NB4 (cell line): ENCODE data around the gene BDKRB1.
A peak's percentile ranks its signal among the peaks of the same experiment; 100 is the strongest.

Experiments
- DNase-seq: peaks from one replicate; pipeline ENCODE4 v3.0.0; 2010; ENCODE audit warnings: low read depth
- H3K4me3 ChIP-seq: one replicate; pipeline ENCODE4 v1.5.1; 2011; ENCODE audit warnings: mild to moderate bottlenecking, low read depth, low read length, moderate library complexity
- CTCF ChIP-seq: IDR thresholded peaks from one replicate; pipeline ENCODE4 v1.5.1; 2012; ENCODE audit warnings: low read depth, low read length
- MAX ChIP-seq: IDR thresholded peaks from 2 replicates; pipeline ENCODE4 v1.6.1; 2011; ENCODE audit warnings: low read depth, low read length
- MYC ChIP-seq: IDR thresholded peaks from 2 replicates; pipeline ENCODE4 v1.6.1; 2011; ENCODE audit warnings: low read depth, low read length
- POLR2A ChIP-seq: IDR thresholded peaks from 2 replicates; pipeline ENCODE4 v1.6.1; 2011; ENCODE audit warnings: mild to moderate bottlenecking; ENCODE audit not compliant: insufficient read length; ENCODE audit errors: extremely low read depth

The BDKRB1 gene

GRCh38 chr14:96273629-96274028 is 17.6 kb downstream of the BDKRB1 start:
- no peak for DNase-seq

GRCh38 chr14:96274122-96274521 is 18.1 kb downstream of the BDKRB1 start:
- TF ChIP-seq MYC (no peak), MAX (no peak), POLR2A (no peak), CTCF (no peak)
- no peak overlapping the region for H3K4me3 ChIP-seq
- DNase-seq = no peak

More at GRCh38 chr14:96273629-96274028, 17.6 kb downstream of the BDKRB1 start:
- TF ChIP-seq POLR2A = no peak
- TF ChIP-seq CTCF = no peak
- TF ChIP-seq MAX = no peak
- TF ChIP-seq MYC = no peak
- no peak overlapping the region for H3K4me3 ChIP-seq

- H3K4me3 ChIP-seq = no peak overlapping the region
- TF ChIP-seq MYC (no peak), POLR2A (no peak), MAX (no peak), CTCF (no peak)
- no peak for DNase-seq
These were observed 18.5 kb downstream of the BDKRB1 start for GRCh38 chr14:96274543-96274942.

- peak; percentile 66 for DNase-seq
- TF ChIP-seq POLR2A = no peak
- TF ChIP-seq MAX = 0 out of 2 replicates have a peak, but pooled peaks have one; percentile 11
- peak; percentile 84 for TF ChIP-seq CTCF
- no peak for TF ChIP-seq MYC
- H3K4me3 ChIP-seq = no peak overlapping the region
These were observed 19.4 kb downstream of the BDKRB1 start for GRCh38 chr14:96275177-96276112.

- DNase-seq = no peak
- no peak overlapping the region for H3K4me3 ChIP-seq
- TF ChIP-seq POLR2A (no peak), MAX (no peak), MYC (no peak), CTCF (no peak)
These were observed 21.9 kb downstream of the BDKRB1 start for GRCh38 chr14:96277890-96278289.
